ENCODE results near the gene TOM1.

TOM1 gene

GRCh38 chr22:35307892-35308291 lies 8.2 kb downstream of the TOM1 start:
- DNase-seq, result peak; percentile 63

- peak; percentile 82 for DNase-seq
Observed at GRCh38 chr22:35308480-35309021, 8.9 kb downstream of the TOM1 start.

- DNase-seq, result peak; percentile 70
Observed at GRCh38 chr22:35310556-35311550, 11.2 kb downstream of the TOM1 start.

- DNase-seq, result no peak
Observed at GRCh38 chr22:35311551-35311999, 11.9 kb downstream of the TOM1 start.

- peak; percentile 86 for DNase-seq
Observed at GRCh38 chr22:35312198-35313059, 12.7 kb downstream of the TOM1 start.

- DNase-seq, result no peak
Observed at GRCh38 chr22:35313311-35314121, 13.8 kb downstream of the TOM1 start.

- DNase-seq, result no peak
Observed at GRCh38 chr22:35314161-35314942, 14.7 kb downstream of the TOM1 start.

- DNase-seq, result no peak
Observed at GRCh38 chr22:35315141-35315854, 15.6 kb downstream of the TOM1 start.

- no peak for DNase-seq
Observed at GRCh38 chr22:35315855-35316745, 16.4 kb downstream of the TOM1 start.

- DNase-seq, result no peak
Observed at GRCh38 chr22:35316751-35317150, 17.1 kb downstream of the TOM1 start.

GRCh38 chr22:35317680-35318290 lies 18.1 kb downstream of the TOM1 start:
- no peak for DNase-seq

- DNase-seq, result no peak
Observed at GRCh38 chr22:35318346-35319215, 18.9 kb downstream of the TOM1 start.

- no peak for DNase-seq
Observed at GRCh38 chr22:35319244-35319985, 19.7 kb downstream of the TOM1 start.

GRCh38 chr22:35322126-35322525 lies 22.4 kb downstream of the TOM1 start:
- no peak for DNase-seq

GRCh38 chr22:35322893-35323292 lies 23.2 kb downstream of the TOM1 start:
- DNase-seq, result no peak

GRCh38 chr22:35323305-35323704 lies 23.6 kb downstream of the TOM1 start:
- no peak for DNase-seq

GRCh38 chr22:35324067-35324466 lies 24.4 kb downstream of the TOM1 start:
- no peak for DNase-seq
